Measurements from ENCODE around the gene STXBP1.

DNA sequence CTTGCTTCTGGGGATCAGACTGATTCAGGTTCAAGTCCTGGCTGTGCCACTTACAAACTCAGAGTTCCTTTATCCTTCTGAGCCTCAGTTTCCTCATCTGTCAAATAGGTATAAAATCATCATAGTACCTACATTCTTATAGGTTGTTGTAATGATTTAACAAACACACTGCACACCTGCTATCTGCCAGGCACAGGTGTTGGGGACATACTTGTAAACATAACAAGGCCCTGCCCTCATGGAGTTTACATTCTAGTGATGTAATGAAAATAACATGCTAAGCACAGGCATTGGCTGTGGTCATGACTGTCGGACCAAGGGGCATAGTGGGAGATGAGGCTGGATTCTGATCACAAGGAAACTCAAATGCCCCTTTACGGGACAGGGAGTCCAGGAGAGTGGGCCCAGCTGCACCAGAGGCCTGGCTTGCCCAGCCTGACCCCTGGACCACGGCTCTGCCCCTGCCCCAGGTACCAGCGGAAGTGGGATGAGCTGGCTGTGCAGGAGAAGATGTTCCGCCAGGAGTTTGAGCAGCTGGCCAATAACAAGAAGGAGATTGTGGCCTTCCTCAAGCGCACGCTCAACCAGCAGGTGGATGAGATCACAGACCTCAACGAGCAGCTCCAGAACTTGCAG is 97.0 kb downstream of the STXBP1 start:
- TF ChIP-seq POLR2A (IDR thresholded peaks at IDR 0.05): no peak
- TF ChIP-seq, protein P1, sequence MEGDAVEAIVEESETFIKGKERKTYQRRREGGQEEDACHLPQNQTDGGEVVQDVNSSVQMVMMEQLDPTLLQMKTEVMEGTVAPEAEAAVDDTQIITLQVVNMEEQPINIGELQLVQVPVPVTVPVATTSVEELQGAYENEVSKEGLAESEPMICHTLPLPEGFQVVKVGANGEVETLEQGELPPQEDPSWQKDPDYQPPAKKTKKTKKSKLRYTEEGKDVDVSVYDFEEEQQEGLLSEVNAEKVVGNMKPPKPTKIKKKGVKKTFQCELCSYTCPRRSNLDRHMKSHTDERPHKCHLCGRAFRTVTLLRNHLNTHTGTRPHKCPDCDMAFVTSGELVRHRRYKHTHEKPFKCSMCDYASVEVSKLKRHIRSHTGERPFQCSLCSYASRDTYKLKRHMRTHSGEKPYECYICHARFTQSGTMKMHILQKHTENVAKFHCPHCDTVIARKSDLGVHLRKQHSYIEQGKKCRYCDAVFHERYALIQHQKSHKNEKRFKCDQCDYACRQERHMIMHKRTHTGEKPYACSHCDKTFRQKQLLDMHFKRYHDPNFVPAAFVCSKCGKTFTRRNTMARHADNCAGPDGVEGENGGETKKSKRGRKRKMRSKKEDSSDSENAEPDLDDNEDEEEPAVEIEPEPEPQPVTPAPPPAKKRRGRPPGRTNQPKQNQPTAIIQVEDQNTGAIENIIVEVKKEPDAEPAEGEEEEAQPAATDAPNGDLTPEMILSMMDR (IDR thresholded peaks at IDR 0.05): no peak
- TF ChIP-seq POLR2AphosphoS5 (IDR thresholded peaks at IDR 0.05): no peak
- no peak for TF ChIP-seq EP300 (IDR thresholded peaks at IDR 0.05)
